K562 (cell line): ENCODE results near the gene SLC7A14.
A peak's percentile ranks its signal among the peaks of the same experiment; 100 is the strongest.

Experiments
- BRD9 ChIP-seq: fragments of 450-650 bp; IDR thresholded peaks from 2 replicates; pipeline ENCODE4 v1.6.1; 2018; ENCODE audit warnings: low read depth; ENCODE audit not compliant: partially characterized antibody
- CEBPB ChIP-seq: fragments of 450-650 bp; IDR thresholded peaks from 2 replicates; pipeline ENCODE4 v1.6.1; 2016; ENCODE audit warnings: missing genetic modification characterization, missing compliant biosample characterization
- LEF1 ChIP-seq: fragments of 450-650 bp; IDR thresholded peaks from 2 replicates; pipeline ENCODE4 v1.6.1; 2016; ENCODE audit warnings: mild to moderate bottlenecking
- POLR2A ChIP-seq: fragments of 450-650 bp; conservative IDR thresholded peaks from 2 replicates; pipeline ENCODE4 v1.6.1; 2016
- STAG1 ChIP-seq: sonication (generic); formaldehyde crosslinking; IDR thresholded peaks from 2 replicates; pipeline ENCODE4 v1.5.0; 2020; ENCODE audit warnings: missing genetic modification reagents, borderline replicate concordance
- ZNF263 ChIP-seq: sonication (generic); formaldehyde crosslinking; IDR thresholded peaks from 2 replicates; pipeline ENCODE4 v1.8.0; 2022; ENCODE audit warnings: mild to moderate bottlenecking, missing genetic modification reagents, borderline replicate concordance
- ZNF324 ChIP-seq: fragments of 250-450 bp; sonication (Bioruptor Pico); IDR thresholded peaks from 2 replicates; pipeline ENCODE4 v1.4.0; 2020; ENCODE audit warnings: mild to moderate bottlenecking
- ZNF830 ChIP-seq: fragments of 250-450 bp; sonication (Bioruptor Pico); IDR thresholded peaks from 2 replicates; pipeline ENCODE4 v1.5.0; 2021; ENCODE audit warnings: mild to moderate bottlenecking
- TF ChIP-seq, protein P1 (sequence below): sonication (generic); formaldehyde crosslinking; IDR thresholded peaks from 2 replicates; pipeline ENCODE4 v1.8.0; 2023; ENCODE audit warnings: mild to moderate bottlenecking, missing genetic modification reagents

DNA sequence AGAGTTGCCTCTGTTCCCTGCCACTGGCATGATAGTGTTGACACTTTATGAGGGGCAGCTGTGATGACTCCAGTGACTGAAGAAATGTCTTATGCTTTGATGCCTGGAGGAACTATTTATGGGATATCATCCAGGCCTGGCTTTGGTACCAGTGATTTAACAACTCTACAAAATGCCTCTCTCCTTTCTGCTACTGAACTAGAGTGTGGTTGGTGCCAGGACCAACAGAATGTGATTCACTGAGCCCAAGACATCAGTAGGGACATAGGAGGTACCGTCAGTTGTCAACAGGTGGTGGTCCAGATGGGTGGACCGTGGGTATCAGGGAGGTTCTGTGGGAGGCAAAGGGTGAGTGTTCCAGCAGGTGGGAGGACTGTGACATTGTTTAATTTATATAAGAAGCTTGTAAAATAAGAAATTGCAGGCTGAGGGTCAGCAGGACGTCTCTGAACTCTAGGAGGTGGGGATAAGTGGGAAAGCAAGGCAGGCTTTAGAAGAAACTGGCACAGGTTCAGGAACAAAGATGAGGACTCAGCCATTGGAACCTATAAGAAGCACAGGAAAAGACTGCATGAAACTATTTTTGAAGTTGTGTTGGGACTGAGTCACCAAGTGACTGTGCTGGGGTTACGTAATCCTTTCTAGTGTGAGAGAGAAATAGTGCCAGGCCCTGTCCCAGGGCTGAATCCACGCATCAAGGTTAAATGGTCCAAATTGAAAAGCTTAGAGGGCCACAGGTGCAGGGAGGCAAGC lies 28.5 kb upstream of the SLC7A14 start:
- TF ChIP-seq, protein P1, sequence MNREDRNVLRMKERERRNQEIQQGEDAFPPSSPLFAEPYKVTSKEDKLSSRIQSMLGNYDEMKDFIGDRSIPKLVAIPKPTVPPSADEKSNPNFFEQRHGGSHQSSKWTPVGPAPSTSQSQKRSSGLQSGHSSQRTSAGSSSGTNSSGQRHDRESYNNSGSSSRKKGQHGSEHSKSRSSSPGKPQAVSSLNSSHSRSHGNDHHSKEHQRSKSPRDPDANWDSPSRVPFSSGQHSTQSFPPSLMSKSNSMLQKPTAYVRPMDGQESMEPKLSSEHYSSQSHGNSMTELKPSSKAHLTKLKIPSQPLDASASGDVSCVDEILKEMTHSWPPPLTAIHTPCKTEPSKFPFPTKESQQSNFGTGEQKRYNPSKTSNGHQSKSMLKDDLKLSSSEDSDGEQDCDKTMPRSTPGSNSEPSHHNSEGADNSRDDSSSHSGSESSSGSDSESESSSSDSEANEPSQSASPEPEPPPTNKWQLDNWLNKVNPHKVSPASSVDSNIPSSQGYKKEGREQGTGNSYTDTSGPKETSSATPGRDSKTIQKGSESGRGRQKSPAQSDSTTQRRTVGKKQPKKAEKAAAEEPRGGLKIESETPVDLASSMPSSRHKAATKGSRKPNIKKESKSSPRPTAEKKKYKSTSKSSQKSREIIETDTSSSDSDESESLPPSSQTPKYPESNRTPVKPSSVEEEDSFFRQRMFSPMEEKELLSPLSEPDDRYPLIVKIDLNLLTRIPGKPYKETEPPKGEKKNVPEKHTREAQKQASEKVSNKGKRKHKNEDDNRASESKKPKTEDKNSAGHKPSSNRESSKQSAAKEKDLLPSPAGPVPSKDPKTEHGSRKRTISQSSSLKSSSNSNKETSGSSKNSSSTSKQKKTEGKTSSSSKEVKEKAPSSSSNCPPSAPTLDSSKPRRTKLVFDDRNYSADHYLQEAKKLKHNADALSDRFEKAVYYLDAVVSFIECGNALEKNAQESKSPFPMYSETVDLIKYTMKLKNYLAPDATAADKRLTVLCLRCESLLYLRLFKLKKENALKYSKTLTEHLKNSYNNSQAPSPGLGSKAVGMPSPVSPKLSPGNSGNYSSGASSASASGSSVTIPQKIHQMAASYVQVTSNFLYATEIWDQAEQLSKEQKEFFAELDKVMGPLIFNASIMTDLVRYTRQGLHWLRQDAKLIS, result no peak
- TF ChIP-seq POLR2A (no peak), LEF1 (no peak), STAG1 (CRISPR knock-in tag) (no peak), BRD9 (no peak), CEBPB (peak; percentile 92), ZNF263 (CRISPR knock-in tag) (no peak), ZNF324 (no peak), ZNF830 (no peak)
